DOHH2 (cell line): ENCODE data around the gene SRR.

Experiments
- CTCF ChIP-seq: fragments of 200-600 bp; sonication (generic); IDR thresholded peaks from one replicate; pipeline ENCODE4 v1.5.1; 2014; ENCODE audit warnings: antibody characterized with exemption, mild to moderate bottlenecking, low read depth, low read length; ENCODE audit not compliant: poor library complexity, severe bottlenecking
- EZH2phosphoT487 ChIP-seq: fragments of 200-600 bp; sonication (generic); IDR thresholded peaks from 2 replicates; pipeline ENCODE4 v1.6.1; 2017; ENCODE audit warnings: borderline replicate concordance, mild to moderate bottlenecking, antibody characterized with exemption, low read length, moderate library complexity, mixed read lengths

DNA sequence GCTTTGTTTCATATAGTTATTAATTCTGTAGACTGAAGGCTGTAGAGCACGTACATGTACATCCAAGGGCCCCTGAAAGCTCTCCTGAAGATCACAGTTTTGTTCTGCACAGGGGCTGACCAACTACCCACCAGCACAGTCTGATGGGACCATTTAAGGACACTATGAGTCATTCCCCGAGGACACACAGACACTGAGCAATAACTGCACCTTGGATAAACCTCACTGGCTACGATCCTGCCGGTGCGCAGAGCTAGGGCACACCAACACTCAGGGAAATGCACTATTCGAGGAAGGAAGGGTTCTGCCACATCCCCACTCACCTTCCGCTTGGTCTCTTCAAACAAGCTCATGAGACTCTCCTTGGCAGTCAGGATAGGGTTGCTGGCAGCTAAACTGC, 20.4 kb upstream of the SRR start:
- TF ChIP-seq CTCF: no peak
- no peak for TF ChIP-seq EZH2phosphoT487
